ENCODE data around the gene E2F2.

GRCh38 chr1:23527366-23527765 lies 3.7 kb downstream of the E2F2 start:
- TF ChIP-seq, protein P1, sequence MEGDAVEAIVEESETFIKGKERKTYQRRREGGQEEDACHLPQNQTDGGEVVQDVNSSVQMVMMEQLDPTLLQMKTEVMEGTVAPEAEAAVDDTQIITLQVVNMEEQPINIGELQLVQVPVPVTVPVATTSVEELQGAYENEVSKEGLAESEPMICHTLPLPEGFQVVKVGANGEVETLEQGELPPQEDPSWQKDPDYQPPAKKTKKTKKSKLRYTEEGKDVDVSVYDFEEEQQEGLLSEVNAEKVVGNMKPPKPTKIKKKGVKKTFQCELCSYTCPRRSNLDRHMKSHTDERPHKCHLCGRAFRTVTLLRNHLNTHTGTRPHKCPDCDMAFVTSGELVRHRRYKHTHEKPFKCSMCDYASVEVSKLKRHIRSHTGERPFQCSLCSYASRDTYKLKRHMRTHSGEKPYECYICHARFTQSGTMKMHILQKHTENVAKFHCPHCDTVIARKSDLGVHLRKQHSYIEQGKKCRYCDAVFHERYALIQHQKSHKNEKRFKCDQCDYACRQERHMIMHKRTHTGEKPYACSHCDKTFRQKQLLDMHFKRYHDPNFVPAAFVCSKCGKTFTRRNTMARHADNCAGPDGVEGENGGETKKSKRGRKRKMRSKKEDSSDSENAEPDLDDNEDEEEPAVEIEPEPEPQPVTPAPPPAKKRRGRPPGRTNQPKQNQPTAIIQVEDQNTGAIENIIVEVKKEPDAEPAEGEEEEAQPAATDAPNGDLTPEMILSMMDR (IDR thresholded peaks at IDR 0.05) = no peak
- no peak for TF ChIP-seq POLR2A (IDR thresholded peaks at IDR 0.05)

Data from thyroid gland (tissue), 4 donors.